NCI-H69 (cell line): ENCODE measurements around the gene IBA57.
A peak's percentile ranks its signal among the peaks of the same experiment; 100 is the strongest.

Experiments
- DNase-seq: peaks from one replicate; lab custom pipeline; 2025; lab: John Stamatoyannopoulos, UW

IBA57 gene

GRCh38 chr1:228156941-228157728 is 8.5 kb upstream of the IBA57 start:
- no peak for DNase-seq

- DNase-seq: no peak
Observed at GRCh38 chr1:228157729-228158126, 7.9 kb upstream of the IBA57 start.

- DNase-seq: no peak
Observed at GRCh38 chr1:228158151-228159007, 7.2 kb upstream of the IBA57 start.

- DNase-seq: no peak
Observed at GRCh38 chr1:228159008-228159665, 6.5 kb upstream of the IBA57 start.

GRCh38 chr1:228160201-228160761 is 5.3 kb upstream of the IBA57 start:
- no peak for DNase-seq

- DNase-seq: no peak
Observed at GRCh38 chr1:228161362-228161761, 4.2 kb upstream of the IBA57 start.

- DNase-seq: no peak
Observed at GRCh38 chr1:228161866-228162265, 3.7 kb upstream of the IBA57 start.

GRCh38 chr1:228162286-228163006 is 3.2 kb upstream of the IBA57 start:
- peak; percentile 21 for DNase-seq

GRCh38 chr1:228163007-228163753 is 2.4 kb upstream of the IBA57 start:
- DNase-seq: no peak

- DNase-seq: no peak
Observed at GRCh38 chr1:228163776-228164519, 1.7 kb upstream of the IBA57 start.

GRCh38 chr1:228164561-228165371 is 838 bp upstream of the IBA57 start:
- no peak for DNase-seq

- DNase-seq: peak; percentile 60
Observed at GRCh38 chr1:228166170-228166936, 749 bp downstream of the IBA57 start.

- DNase-seq: no peak
Observed at GRCh38 chr1:228168563-228169270, 3.1 kb downstream of the IBA57 start.

- no peak for DNase-seq
Observed at GRCh38 chr1:228169345-228169744, 3.7 kb downstream of the IBA57 start.

- DNase-seq: no peak
Observed at GRCh38 chr1:228170666-228171065, 5.1 kb downstream of the IBA57 start.

GRCh38 chr1:228171221-228171891 is 5.8 kb downstream of the IBA57 start:
- DNase-seq: no peak
